ENCODE results near the gene VARS2.

Gene VARS2

DNA sequence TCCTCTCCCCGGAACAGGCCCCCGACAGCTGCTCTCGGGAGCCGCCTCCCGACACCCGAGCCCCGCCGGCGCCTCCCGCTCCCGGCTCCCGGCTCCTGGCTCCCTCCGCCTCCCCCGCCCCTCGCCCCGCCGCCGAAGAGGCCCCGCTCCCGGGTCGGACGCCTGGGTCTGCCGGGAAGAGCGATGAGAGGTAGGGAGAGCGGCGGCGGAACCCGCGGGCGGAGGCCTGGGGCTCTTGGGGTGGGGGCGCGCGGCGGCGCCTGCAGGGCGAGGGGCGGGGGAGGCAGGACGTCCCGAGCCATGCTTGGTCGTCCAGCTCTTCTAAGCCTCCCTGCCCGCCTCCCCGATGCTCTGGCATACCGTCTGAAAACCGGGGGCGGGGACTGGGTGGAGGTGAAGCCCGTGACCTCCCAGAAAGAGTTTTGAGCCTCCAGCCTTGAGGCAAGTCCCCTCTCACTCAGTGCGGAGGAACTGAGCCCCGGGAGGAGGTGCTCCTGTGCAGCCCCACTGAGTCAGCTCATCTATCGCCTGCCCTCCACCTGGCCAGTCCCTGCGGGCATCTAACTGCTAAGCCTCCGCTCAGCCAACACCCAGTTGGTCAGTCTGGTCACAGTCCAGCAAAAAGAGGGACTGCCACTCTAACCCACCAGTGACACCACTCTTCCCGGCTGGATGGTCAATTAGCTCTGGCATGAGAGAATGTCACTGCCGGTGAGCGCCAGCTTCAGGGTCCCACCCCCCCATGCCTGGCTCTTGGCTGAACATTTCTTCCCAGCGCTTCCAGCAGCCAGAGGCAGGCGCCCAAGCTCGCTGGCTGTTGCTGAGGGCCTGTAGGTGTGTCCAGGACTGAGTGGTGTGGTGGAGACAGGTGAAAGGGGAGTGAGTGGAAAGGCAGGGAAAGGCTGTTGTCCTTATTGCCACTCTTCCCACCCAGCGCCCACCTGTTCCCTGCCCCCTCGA lies 29.2 kb upstream of the VARS2 start:
- peak; percentile 61 for DNase-seq

DNA sequence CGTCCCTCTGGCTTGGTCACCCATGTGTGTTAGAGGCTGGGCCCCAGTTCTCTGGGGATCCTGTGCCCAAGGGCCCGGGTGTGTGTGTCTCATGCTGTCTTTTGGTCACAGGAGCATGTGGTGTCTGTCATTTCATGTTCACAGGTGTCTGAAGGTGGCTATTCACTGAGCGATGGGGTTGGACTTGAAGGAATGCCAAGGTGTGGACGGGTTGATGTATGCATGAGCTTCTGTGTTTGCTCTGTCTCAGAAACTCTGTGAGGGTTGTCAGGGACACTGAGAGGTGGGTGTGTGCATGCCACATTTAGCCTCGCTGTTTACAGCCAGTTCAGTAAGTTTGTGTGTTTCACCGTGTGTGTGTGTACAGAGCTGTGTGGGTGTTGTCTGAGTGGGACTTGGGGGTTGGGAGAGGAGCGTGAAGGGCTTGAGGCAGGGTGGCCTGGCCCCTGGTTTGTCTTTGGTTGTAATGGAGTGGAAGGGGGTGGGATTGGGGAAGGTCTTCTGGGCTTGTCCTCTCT lies 28.5 kb upstream of the VARS2 start:
- DNase-seq, result no peak

DNA sequence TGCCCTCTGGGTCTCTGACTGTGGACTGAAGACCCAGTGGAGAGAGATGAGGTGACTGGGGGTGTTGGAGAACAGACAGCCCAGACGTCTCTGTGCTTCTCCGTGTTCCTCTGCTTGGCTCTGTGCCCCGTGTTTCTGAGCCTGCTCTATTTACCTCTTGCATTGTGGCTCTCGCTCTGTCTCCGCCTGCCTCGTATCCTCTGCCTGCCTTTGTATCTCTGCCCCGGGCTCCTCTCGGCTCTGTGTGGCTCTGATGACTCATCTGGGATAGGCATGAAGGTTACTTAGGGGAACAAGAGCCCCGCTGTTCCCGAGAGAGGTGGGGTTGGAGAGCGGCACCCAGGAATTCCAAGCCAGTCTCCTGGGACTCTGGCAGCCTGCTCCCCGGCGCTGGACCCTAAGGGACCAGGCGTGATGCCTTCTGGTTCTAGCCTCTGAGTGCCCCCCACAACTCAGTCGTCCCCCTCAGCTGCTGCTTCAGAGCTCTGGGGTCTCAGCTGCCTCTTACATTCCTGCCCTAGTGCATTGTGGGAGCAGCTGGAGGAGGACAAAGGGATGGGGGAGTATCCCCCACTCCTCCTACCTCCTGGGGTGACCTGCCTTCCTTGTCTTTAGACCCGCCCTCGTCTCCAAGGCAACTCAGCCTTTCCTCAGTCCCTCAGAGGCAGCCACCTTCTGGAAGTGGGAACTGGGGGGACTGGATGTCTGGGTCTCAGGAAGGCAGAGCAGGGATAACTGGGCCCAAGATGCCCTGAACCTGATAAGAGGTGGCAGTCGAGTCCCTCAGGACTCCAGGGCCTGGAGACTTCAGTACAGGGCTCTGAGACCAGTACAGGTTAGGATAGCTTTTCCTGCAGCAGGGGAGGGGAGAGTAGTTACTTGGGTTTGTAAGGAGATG lies 27.8 kb upstream of the VARS2 start:
- peak; percentile 69 for DNase-seq

DNA sequence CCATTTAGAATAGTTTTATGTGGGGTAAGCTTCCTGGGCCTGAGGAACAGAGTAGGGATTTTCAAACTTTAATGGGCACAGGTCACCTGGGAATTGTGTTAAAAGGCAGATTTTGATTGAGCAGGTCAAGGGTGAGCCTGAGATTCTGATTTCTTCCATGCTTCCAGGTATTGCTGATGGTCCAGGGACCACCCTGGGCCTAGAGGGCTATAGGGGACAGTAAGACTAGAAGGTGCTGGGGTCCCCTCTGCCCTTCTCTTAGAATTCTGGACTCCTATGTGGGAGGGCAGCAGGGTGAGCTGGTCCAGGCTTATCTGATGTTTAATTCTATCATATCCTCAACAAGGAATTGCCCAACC lies 27.2 kb upstream of the VARS2 start:
- DNase-seq, result no peak

DNA sequence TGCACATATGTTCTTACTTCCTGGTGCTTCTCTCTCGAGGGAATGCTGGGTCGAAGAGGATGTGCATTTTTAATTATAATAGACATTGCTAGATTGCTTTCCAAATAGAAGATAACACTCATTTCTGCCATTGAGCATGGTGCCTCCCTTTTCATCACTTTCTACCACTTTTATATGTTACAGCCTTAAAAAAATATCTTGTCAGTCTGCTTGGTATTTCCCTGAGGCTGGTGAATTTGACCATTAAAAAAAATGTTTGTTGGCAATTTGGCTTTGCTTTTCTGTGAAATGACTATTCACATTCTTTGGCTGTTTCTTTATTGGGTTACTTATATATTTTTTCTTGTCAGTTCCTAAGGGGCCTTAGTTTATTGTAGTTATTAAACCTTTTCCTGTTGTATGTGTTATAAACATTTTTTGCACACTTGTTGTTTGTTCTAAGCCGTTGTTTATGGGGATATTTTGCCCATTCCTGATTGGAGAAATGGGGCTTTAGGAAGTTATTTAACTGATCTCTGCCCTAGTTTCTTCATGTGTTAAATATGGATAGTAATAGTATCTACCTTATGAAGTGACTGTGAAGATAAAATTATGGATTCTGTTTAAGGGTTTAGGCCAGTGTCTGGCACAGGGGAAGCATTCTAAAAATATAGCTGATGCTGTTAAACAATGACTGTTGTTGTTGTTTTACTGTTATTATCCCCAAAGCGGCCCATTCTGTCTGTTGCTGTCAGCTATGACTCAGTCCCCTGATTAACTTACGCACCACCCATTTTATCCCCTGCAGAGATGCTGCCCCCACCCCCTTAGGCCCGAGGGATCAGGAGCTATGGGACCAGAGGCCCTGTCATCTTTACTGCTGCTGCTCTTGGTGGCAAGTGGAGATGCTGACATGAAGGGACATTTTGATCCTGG lies 25.9 kb upstream of the VARS2 start:
- DNase-seq, result peak; percentile 42

DNA sequence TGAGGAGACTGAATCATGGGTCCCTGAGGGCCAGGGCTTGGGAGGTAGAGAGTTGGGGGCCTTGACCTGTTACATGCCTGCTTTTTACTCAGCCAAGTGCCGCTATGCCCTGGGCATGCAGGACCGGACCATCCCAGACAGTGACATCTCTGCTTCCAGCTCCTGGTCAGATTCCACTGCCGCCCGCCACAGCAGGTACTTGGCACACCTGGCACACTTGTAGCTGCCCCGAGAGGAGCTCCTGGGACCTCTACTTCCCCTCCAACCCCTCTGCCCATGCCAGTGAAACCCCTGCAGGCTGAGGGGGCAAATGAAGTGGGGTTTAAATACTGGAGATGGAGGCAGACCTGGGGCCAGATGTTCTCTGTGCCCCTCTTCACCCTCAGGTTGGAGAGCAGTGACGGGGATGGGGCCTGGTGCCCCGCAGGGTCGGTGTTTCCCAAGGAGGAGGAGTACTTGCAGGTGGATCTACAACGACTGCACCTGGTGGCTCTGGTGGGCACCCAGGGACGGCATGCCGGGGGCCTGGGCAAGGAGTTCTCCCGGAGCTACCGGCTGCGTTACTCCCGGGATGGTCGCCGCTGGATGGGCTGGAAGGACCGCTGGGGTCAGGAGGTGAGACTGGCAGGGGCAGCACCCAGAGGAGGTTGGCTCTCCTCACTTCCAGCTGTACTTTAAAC lies 25.1 kb upstream of the VARS2 start:
- DNase-seq, result no peak

DNA sequence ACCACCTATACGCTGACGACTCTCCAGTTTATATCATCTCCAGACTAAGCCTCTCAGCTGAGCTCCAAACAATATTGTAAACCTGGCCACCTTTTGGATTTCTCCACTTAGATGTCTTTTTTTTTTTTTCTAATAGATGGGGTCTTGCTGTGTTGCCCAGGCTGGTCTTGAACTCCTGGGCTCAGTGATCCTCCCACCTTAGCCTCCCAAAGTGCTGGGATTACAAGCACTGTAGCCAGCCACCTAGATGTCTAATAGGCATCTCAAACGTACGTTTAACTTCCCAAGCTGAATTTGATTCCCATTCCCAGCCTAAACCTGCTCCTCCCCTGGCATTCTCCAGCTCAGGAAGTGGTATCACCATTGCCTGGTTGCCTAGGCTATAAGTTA lies 24.5 kb upstream of the VARS2 start:
- no peak for DNase-seq

DNA sequence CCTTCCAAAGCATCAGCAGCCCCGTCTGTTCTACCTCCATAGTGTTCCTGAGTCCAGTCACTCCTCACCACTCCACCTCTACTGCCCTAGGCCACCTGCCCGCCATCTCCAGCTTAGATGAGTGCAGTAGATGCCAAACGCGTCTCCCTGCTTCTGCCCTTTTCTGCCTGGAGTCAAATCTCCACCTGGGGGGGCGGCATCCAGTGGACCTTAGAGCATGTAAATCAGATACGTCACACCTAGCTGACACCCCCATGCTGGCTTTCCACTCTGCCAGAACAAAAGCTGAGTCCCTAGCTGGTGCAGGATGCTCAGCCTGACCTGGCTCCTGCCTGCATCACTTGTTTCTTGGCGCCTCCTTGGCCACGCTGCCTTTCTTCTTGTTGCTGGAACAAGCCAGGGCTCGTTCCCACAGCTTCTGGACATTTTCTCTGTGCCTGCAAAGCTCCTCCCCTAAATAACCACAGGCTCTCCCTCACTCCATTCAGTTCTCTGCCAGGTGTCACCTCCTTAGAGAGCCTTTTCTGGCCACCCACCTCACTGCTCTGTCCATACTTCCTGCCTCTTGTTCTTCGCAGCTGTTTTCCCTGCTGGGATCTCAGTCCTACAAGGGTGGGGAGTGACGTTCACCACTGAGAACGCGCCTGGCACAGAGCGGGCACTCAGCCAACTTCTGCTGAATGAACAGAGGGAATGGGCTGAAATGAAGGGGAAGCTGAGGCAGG lies 24.0 kb upstream of the VARS2 start:
- DNase-seq, result peak; percentile 86

DNA sequence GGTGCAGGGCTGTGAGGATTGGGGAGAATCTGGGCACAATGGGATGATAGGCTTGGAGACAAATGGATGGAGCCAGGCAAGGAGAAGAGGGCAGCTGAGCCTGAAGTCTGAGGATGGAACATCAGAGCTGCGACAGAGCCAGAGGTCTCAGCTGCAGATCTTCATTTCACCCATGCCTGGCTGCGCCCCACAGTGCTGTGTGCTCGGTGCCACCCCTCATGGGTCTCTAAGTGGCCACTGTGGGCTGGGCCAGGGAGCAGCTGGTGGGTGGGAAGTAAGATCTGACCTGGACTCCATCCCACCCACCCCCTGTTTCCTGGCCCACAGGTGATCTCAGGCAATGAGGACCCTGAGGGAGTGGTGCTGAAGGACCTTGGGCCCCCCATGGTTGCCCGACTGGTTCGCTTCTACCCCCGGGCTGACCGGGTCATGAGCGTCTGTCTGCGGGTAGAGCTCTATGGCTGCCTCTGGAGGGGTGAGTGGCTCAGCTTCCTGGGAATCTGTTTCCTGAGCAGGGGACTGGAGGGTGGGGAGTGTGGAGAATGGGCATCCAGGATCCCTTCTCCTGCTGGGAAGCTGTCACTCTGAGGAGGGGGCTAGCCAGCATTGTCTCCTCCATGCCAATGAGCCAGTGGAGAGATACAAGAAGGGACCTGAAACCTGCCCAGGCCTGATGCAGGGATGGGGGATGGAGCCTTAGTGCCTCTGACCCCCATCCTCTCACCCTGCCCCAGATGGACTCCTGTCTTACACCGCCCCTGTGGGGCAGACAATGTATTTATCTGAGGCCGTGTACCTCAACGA lies 23.2 kb upstream of the VARS2 start:
- no peak for DNase-seq

DNA sequence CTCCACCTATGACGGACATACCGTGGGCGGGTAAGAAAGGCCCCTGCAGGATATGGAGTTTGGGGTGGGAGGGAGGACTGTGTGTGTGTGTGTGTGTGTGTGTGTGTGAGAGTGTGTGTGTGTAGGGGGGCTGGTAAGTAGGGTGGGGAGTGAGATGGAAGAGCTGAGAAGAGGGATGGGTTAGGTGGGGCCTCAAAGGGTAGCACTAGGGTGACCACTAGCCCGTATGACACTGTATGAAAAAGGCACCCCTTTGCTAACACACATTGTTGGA lies 22.7 kb upstream of the VARS2 start:
- no peak for DNase-seq

DNA sequence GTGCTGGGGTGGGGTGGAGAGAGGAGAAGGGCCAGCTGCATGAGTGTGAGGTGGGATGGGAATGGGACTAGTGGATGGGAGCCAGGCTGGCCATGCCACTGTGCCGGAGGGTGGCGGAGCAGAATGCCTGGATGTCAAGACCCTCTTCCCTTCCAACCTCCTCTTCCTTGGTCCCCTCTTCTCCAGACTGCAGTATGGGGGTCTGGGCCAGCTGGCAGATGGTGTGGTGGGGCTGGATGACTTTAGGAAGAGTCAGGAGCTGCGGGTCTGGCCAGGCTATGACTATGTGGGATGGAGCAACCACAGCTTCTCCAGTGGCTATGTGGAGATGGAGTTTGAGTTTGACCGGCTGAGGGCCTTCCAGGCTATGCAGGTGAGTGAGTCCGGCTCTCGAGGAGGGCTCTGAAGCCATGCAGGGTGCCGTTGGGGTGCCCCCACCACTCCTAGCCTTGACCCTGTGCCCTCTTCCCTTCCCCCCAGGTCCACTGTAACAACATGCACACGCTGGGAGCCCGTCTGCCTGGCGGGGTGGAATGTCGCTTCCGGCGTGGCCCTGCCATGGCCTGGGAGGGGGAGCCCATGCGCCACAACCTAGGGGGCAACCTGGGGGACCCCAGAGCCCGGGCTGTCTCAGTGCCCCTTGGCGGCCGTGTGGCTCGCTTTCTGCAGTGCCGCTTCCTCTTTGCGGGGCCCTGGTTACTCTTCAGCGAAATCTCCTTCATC lies 22.1 kb upstream of the VARS2 start:
- DNase-seq, result no peak

DNA sequence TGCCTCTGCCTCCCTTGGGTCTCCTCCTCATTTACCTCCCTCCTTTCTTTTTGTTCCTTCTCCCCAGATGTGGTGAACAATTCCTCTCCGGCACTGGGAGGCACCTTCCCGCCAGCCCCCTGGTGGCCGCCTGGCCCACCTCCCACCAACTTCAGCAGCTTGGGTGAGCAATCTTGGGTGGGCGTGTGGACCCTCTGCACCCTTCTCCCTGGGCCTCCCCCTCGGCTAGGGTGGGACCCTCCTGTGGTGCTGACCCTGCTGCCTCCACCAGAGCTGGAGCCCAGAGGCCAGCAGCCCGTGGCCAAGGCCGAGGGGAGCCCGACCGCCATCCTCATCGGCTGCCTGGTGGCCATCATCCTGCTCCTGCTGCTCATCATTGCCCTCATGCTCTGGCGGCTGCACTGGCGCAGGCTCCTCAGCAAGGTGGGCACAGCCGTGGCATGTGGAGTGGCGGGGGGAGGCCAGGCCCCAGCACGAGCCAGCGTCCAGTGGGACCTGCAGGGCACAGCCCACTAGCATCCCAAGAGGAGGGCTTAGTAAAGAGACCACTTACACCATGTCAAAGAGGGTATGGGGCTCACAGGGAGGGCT lies 20.9 kb upstream of the VARS2 start:
- DNase-seq, result no peak

DNA sequence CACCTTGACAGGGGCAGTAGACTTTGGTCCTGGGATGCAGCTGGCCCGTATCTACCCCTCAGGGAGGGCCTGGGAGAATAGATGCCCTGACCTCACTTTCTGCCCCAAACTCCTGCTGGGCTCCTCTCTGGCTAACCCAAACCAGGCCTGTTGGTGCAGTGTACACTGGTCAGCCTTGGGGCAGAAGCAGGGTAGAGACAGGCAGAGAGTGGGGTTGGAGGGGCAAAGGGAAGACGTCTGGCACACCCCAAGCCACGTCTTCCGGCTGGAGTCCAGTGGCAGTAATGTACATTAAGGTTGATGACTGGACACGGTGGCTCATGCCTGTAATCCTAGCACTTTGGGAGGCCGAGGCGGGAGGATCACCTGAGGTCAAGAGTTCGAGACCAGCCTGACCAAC lies 20.4 kb upstream of the VARS2 start:
- DNase-seq, result no peak

DNA sequence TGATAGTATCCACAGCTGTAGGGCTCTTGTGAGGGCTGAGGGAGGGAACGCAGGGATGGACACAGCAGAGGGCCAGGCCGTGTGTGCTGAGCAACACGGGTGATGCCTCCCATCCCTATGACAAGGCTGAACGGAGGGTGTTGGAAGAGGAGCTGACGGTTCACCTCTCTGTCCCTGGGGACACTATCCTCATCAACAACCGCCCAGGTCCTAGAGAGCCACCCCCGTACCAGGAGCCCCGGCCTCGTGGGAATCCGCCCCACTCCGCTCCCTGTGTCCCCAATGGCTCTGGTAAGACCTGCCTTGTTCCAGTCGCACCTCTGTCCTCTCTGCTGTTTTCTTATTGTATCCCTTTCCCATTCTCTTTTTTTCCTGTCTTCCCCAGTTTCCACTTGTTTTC lies 19.7 kb upstream of the VARS2 start:
- no peak for DNase-seq

DNA sequence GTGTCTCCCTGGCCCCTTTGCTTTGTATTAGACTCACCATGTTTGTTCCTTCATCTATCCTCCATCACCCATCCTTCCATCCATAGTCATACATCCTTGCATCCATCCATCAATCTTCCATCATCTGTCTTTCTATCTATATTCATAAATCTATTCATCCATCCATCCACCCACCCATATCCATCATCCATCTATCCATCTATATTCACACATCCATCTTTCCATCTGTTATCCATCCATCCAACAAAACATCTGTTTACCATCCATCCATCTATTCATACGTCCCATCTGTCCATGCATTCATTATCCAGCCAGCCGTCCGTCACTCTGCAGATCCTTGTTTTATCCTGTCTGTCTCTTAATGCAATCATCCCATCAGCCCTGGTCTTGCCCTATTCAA lies 19.1 kb upstream of the VARS2 start:
- no peak for DNase-seq

DNA sequence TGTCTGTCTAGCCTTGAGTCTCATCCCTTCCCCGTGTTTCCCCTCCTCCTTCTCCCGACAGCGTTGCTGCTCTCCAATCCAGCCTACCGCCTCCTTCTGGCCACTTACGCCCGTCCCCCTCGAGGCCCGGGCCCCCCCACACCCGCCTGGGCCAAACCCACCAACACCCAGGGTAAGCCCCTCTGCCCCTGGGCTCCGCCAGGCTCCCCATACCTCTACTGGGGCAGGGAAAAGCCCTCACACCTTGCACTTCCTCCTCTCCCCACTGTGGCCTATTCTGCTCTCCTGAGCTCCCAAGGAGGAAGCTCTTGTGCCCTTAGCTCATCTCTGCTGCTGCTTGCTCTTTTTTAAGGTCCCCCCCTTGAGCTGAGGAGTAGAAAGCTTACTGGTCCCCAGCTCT lies 18.7 kb upstream of the VARS2 start:
- DNase-seq, result no peak

DNA sequence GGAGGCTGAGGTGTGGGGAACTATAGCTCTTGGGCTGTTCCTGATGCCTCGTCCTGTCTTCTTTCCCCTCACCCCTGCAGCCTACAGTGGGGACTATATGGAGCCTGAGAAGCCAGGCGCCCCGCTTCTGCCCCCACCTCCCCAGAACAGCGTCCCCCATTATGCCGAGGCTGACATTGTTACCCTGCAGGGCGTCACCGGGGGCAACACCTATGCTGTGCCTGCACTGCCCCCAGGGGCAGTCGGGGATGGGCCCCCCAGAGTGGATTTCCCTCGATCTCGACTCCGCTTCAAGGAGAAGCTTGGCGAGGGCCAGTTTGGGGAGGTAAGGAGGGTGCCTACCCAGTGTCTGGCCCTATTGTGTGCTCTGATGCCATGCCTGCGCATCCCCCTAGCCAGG lies 17.5 kb upstream of the VARS2 start:
- no peak for DNase-seq

DNA sequence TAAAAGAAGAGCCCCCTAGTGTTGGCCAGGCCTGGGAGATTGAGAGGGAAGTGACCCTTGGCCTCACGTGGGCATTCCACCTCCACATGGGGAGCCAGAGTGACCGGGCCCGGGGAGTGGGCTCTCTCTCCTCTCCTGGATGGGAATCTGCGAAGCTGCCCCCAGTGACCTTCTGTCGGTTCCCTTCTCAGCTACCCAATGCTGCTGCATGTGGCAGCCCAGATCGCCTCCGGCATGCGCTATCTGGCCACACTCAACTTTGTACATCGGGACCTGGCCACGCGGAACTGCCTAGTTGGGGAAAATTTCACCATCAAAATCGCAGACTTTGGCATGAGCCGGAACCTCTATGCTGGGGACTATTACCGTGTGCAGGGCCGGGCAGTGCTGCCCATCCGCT lies 16.2 kb upstream of the VARS2 start:
- DNase-seq, result no peak

DNA sequence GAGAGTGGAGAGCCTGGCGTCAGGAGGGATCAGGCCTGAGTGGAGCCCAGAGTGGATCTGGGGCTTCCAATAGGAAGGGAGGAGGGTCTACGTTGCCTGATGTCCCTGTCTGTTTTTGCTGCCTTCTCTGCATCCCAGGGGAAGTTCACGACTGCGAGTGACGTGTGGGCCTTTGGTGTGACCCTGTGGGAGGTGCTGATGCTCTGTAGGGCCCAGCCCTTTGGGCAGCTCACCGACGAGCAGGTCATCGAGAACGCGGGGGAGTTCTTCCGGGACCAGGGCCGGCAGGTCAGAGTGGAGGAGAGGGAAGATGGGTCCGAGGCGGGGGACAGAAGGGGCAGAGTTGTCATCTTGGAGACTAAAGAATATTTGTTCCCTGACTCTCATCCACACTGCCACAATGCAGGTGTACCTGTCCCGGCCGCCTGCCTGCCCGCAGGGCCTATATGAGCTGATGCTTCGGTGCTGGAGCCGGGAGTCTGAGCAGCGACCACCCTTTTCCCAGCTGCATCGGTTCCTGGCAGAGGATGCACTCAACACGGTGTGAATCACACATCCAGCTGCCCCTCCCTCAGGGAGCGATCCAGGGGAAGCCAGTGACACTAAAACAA lies 15.2 kb upstream of the VARS2 start:
- DNase-seq, result no peak
